ENCODE measurements around the gene CA12. TPM values are rescaled to one million over a fixed set of nuclear protein-coding genes. Genes with fewer than 3 reads are reported as not detected.

Gene CA12
- total and polyA plus RNA-seq, 2 of the 8 experiments (the other 6 are each of a cell fraction or from before 2014, with no cell fraction given) = 4.7 to 4.9 TPM

- H4K20me1 ChIP-seq (replicated peaks in 1 of 2; ENCODE audit: control insufficient read depth in 1 of 2, insufficient read depth in 2 of 2, low read length in 2 of 2) = no peaks in the 10 kb centered on the region
- no peak for FAIRE-seq
- no peak overlapping the region for H3K23ac ChIP-seq (ENCODE audit: insufficient read length)
- H3K18ac ChIP-seq (ENCODE audit: extremely low read depth, low read length) = no peak overlapping the region
- H2AFZ ChIP-seq (ENCODE audit: low read length) = no peak overlapping the region
- no peak overlapping the region for H3K27ac ChIP-seq (ENCODE audit: low read depth, low read length)
- ChIA-PET CTCF (ENCODE audit: partially characterized antibody) (no interaction called here), POLR2A (ENCODE audit: partially characterized antibody) (no interaction called here)
- no peak overlapping the region for H2BK12ac ChIP-seq (ENCODE audit: low read depth, low read length)
- H3K79me1 ChIP-seq (ENCODE audit: low read depth, low read length) = no peaks in the 10 kb centered on the region
- no peaks in the 10 kb centered on the region for H3K23me2 ChIP-seq (ENCODE audit: low read depth, low read length)
- H2BK20ac ChIP-seq (ENCODE audit: low read length) = no peak overlapping the region
- H3K4me1 ChIP-seq (replicated peaks in 1 of 4; ENCODE audit: control insufficient read depth in 3 of 4, insufficient read depth in 4 of 4, low read length in 3 of 4) = no peaks in the 10 kb centered on the region
- H3K4me2 ChIP-seq (ENCODE audit: insufficient read depth in 1 of 2, low read depth in 2 of 2, low read length in 2 of 2) = no peak overlapping the region
- no peak for DNase-seq (ENCODE audit: low read depth in 1 of 2, low spot score in 2 of 2)
- no peaks in the 10 kb centered on the region for H3K36me3 ChIP-seq (ENCODE audit: control insufficient read depth in 2 of 4, insufficient read depth in 4 of 4, low read length in 3 of 4)
- H3K79me2 ChIP-seq (ENCODE audit: control insufficient read depth in 1 of 2, insufficient read depth in 2 of 2, low read length in 2 of 2) = no peaks in the 10 kb centered on the region
- no peak overlapping the region for H2AK5ac ChIP-seq (ENCODE audit: low read depth, low read length)
- H4K8ac ChIP-seq (ENCODE audit: extremely low read depth, insufficient read depth, low read length) = no peak overlapping the region
- H2BK15ac ChIP-seq (ENCODE audit: low read length) = no peak overlapping the region
- no peak overlapping the region for H3K56ac ChIP-seq (replicated peaks; ENCODE audit: insufficient read length, low read depth, low read length)
- H2BK5ac ChIP-seq (ENCODE audit: low read depth, low read length) = no peak overlapping the region
- no peaks in the 10 kb centered on the region for H3K9me3 ChIP-seq (ENCODE audit: insufficient read depth in 2 of 2, low read depth in 1 of 2, low read length in 1 of 2)
- H2BK120ac ChIP-seq (replicated peaks; ENCODE audit: low read depth, low read length) = no peak overlapping the region
- WGBS, 2 experiments (ENCODE audit: extremely low coverage in 1 of 2, insufficient coverage in 1 of 2, insufficient read length in 1 of 2, insufficient replicate concordance in 2 of 2, low coverage in 1 of 2, low lambda C conversion rate in 2 of 2, missing lambda C conversion rate in 1 of 2) = 85% methylated on average over 2 of the region's 2 CpGs; no CpG with 5 or more reads in 1 of the 2 experiments
- no peak overlapping the region for H4K5ac ChIP-seq (ENCODE audit: insufficient read length, low read depth, low read length)
- H3K27me3 ChIP-seq (replicated peaks in 1 of 4; ENCODE audit: control insufficient read depth in 3 of 4, extremely low read depth in 1 of 4, insufficient read depth in 3 of 4, low read length in 3 of 4) = no peaks in the 10 kb centered on the region
- H4K91ac ChIP-seq (replicated peaks; ENCODE audit: insufficient read length, low read length) = no peak overlapping the region
- H3K4ac ChIP-seq (replicated peaks; ENCODE audit: insufficient read length, low read depth, low read length) = no peak overlapping the region
- no peak overlapping the region for H3K4me3 ChIP-seq (ENCODE audit: extremely low read depth in 1 of 4, insufficient read depth in 2 of 4, low read depth in 3 of 4, low read length in 4 of 4)
- no peak overlapping the region for H3K14ac ChIP-seq (ENCODE audit: insufficient read length)
- H3K9ac ChIP-seq (replicated peaks in 1 of 4; ENCODE audit: extremely low read depth in 1 of 4, low read depth in 3 of 4, low read length in 3 of 4) = no peak overlapping the region
- TF ChIP-seq CHD7 (IDR thresholded peaks at IDR 0.05; ENCODE audit: insufficient replicate concordance, low read length) = no peak
Measured at GRCh38 chr15:63408524-63408923, 26.9 kb upstream of the CA12 start.
